ENCODE results near the gene AICDA.

DNA sequence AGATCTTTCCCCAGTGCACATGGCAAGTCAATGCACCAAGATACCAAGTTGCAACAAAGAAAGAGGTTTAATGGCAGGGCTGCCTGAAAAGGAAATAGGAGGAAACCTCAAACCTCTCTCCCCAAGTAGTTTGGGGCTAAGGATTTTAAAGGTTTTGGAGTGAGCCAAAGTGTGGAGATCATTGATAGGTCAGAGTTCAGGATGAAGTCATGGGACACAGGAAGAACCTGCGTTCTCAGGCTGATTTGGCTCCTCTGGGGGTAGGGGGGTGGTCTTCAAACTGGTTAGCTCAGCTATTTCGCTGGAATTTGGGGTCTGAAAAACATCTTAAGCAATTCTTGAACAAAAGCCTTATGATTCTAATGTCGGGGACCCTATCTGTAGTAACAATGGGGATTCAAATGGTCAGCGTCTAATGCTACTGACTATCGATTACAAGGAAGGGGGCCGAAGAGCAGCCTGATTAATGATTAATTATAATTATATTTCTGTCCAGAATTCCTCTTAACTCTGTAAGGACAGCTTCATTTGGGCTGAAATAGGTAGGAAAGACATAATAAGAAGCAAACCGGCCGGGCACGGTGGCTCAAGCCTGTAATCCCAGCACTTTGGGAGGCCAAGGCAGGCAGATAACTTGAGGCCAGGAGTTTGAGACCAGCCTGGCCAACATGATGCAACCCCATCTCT lies 31.4 kb downstream of the AICDA start:
- TF ChIP-seq, protein P1, sequence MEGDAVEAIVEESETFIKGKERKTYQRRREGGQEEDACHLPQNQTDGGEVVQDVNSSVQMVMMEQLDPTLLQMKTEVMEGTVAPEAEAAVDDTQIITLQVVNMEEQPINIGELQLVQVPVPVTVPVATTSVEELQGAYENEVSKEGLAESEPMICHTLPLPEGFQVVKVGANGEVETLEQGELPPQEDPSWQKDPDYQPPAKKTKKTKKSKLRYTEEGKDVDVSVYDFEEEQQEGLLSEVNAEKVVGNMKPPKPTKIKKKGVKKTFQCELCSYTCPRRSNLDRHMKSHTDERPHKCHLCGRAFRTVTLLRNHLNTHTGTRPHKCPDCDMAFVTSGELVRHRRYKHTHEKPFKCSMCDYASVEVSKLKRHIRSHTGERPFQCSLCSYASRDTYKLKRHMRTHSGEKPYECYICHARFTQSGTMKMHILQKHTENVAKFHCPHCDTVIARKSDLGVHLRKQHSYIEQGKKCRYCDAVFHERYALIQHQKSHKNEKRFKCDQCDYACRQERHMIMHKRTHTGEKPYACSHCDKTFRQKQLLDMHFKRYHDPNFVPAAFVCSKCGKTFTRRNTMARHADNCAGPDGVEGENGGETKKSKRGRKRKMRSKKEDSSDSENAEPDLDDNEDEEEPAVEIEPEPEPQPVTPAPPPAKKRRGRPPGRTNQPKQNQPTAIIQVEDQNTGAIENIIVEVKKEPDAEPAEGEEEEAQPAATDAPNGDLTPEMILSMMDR (IDR thresholded peaks at IDR 0.05), result no peak
- TF ChIP-seq POLR2A (IDR thresholded peaks at IDR 0.05), result no peak
